Liver (tissue), 3 donors: ENCODE measurements around the gene IFT20.

Experiments used
- EGR1 ChIP-seq, 2 donors: IDR thresholded peaks; 2 replicates each; pipeline ENCODE4 v1.6.1; 2016 to 2018; ENCODE audit warnings: antibody characterized with exemption in 2 of 2, low read depth in 2 of 2
- GABPA ChIP-seq, 2 donors: IDR thresholded peaks in 1 of 2; conservative IDR thresholded peaks in 1 of 2; 2 replicates each; pipeline ENCODE4 v1.6.1; 2016; ENCODE audit warnings: antibody characterized with exemption in 2 of 2, mild to moderate bottlenecking in 1 of 2, moderate library complexity in 1 of 2
- JUND ChIP-seq, 2 donors: IDR thresholded peaks; 2 replicates each; pipeline ENCODE4 v1.6.1; 2016; ENCODE audit warnings: antibody characterized with exemption in 2 of 2
- RXRA ChIP-seq, 2 donors: IDR thresholded peaks; 2 replicates each; pipeline ENCODE4 v1.6.1; 2017 to 2018; ENCODE audit warnings: antibody characterized with exemption in 2 of 2, mild to moderate bottlenecking in 1 of 2
- SP1 ChIP-seq: IDR thresholded peaks from 2 replicates; pipeline ENCODE4 v1.6.1; 2018; ENCODE audit warnings: antibody characterized with exemption, mild to moderate bottlenecking
- TAF1 ChIP-seq: conservative IDR thresholded peaks from 2 replicates; pipeline ENCODE4 v1.6.1; 2016; ENCODE audit warnings: antibody characterized with exemption, mild to moderate bottlenecking
- YY1 ChIP-seq: IDR thresholded peaks from 2 replicates; pipeline ENCODE4 v1.6.1; 2016; ENCODE audit warnings: antibody characterized with exemption, mild to moderate bottlenecking
- TF ChIP-seq, protein P1 (sequence below): fragments of 150-350 bp; IDR thresholded peaks from 2 replicates; pipeline ENCODE4 v1.5.1; 2017; ENCODE audit warnings: improper control_type of control experiment, low read depth, low read length; ENCODE audit not compliant: missing input control
- TF ChIP-seq, protein P2 (sequence below): IDR thresholded peaks from 2 replicates; pipeline ENCODE4 v1.6.1; 2016; ENCODE audit warnings: antibody characterized with exemption, mild to moderate bottlenecking
- TF ChIP-seq, protein P3 (sequence below): IDR thresholded peaks from 2 replicates; pipeline ENCODE4 v1.6.1; 2016; ENCODE audit warnings: antibody characterized with exemption
- TF ChIP-seq, protein P4 (sequence below): IDR thresholded peaks from 2 replicates; pipeline ENCODE4 v1.6.1; 2016; ENCODE audit warnings: antibody characterized with exemption
- TF ChIP-seq, protein P5 (sequence below): IDR thresholded peaks from 2 replicates; pipeline ENCODE4 v1.6.1; 2016; ENCODE audit warnings: antibody characterized with exemption
- donor health status: healthy.
- donor health status: healthy.

DNA sequence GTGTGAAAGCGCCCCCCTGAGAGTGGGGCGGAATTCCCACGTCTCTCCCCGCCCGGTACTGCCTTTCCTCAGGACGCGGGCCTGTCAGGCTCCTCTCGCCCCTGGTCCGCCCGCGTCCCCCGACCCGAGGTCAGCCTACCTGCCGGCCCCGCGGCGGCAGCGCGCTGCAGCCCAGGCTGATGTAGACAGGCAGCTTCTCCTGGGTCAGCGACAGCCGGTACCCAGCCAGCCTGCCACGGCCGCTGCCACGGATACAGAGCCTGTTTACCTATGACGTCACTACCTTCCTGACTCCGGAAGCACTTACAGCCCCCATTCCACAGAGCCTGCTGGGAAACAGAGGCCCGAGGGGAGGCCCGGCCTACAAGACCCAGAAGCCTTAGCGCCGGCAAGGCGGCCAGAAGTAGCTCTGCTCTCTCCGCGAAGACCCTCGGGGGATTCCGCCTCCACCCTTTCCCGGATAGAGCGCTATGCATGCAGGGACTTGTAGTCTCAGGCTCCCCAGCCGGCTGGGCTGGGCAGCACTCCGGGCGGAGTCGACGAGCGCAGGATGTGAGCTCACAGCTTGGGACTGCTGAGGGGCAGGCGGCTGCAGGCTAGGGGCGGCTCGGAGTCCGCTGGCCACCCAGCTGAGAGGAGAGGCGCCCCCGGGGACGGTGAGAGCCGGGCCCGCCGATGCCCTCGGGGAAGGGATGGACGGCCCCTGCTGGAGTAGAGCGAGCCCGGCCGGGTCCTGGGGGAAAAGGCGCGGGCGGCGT lies at the start of gene IFT20, which contains the start of gene TNFAIP1:
- TF ChIP-seq RXRA (IDR thresholded peaks at IDR 0.05) (peak; percentile 56 to 59), TAF1 (peak; percentile 55), SP1 (peak; percentile 87), GABPA (IDR thresholded peaks at IDR 0.05 in 1 of 2, conservative IDR thresholded peaks at IDR 0.05 in 1 of 2) (peak; percentile 88 to 98), YY1 (peak; percentile 92), EGR1 (IDR thresholded peaks at IDR 0.05; ENCODE audit: low read depth in 2 of 2) (peak; percentile 13 to 60), JUND (IDR thresholded peaks at IDR 0.05) (peak; percentile 87 to 90)
- TF ChIP-seq, protein P1, sequence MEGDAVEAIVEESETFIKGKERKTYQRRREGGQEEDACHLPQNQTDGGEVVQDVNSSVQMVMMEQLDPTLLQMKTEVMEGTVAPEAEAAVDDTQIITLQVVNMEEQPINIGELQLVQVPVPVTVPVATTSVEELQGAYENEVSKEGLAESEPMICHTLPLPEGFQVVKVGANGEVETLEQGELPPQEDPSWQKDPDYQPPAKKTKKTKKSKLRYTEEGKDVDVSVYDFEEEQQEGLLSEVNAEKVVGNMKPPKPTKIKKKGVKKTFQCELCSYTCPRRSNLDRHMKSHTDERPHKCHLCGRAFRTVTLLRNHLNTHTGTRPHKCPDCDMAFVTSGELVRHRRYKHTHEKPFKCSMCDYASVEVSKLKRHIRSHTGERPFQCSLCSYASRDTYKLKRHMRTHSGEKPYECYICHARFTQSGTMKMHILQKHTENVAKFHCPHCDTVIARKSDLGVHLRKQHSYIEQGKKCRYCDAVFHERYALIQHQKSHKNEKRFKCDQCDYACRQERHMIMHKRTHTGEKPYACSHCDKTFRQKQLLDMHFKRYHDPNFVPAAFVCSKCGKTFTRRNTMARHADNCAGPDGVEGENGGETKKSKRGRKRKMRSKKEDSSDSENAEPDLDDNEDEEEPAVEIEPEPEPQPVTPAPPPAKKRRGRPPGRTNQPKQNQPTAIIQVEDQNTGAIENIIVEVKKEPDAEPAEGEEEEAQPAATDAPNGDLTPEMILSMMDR, result no peak
- TF ChIP-seq, protein P2, sequence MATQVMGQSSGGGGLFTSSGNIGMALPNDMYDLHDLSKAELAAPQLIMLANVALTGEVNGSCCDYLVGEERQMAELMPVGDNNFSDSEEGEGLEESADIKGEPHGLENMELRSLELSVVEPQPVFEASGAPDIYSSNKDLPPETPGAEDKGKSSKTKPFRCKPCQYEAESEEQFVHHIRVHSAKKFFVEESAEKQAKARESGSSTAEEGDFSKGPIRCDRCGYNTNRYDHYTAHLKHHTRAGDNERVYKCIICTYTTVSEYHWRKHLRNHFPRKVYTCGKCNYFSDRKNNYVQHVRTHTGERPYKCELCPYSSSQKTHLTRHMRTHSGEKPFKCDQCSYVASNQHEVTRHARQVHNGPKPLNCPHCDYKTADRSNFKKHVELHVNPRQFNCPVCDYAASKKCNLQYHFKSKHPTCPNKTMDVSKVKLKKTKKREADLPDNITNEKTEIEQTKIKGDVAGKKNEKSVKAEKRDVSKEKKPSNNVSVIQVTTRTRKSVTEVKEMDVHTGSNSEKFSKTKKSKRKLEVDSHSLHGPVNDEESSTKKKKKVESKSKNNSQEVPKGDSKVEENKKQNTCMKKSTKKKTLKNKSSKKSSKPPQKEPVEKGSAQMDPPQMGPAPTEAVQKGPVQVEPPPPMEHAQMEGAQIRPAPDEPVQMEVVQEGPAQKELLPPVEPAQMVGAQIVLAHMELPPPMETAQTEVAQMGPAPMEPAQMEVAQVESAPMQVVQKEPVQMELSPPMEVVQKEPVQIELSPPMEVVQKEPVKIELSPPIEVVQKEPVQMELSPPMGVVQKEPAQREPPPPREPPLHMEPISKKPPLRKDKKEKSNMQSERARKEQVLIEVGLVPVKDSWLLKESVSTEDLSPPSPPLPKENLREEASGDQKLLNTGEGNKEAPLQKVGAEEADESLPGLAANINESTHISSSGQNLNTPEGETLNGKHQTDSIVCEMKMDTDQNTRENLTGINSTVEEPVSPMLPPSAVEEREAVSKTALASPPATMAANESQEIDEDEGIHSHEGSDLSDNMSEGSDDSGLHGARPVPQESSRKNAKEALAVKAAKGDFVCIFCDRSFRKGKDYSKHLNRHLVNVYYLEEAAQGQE, result peak; percentile 84
- TF ChIP-seq, protein P3, sequence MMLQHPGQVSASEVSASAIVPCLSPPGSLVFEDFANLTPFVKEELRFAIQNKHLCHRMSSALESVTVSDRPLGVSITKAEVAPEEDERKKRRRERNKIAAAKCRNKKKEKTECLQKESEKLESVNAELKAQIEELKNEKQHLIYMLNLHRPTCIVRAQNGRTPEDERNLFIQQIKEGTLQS, result peak; percentile 43
- TF ChIP-seq, protein P4, sequence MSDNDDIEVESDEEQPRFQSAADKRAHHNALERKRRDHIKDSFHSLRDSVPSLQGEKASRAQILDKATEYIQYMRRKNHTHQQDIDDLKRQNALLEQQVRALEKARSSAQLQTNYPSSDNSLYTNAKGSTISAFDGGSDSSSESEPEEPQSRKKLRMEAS, result peak; percentile 74
- TF ChIP-seq, protein P5, sequence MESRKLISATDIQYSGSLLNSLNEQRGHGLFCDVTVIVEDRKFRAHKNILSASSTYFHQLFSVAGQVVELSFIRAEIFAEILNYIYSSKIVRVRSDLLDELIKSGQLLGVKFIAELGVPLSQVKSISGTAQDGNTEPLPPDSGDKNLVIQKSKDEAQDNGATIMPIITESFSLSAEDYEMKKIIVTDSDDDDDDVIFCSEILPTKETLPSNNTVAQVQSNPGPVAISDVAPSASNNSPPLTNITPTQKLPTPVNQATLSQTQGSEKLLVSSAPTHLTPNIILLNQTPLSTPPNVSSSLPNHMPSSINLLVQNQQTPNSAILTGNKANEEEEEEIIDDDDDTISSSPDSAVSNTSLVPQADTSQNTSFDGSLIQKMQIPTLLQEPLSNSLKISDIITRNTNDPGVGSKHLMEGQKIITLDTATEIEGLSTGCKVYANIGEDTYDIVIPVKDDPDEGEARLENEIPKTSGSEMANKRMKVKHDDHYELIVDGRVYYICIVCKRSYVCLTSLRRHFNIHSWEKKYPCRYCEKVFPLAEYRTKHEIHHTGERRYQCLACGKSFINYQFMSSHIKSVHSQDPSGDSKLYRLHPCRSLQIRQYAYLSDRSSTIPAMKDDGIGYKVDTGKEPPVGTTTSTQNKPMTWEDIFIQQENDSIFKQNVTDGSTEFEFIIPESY, result peak; percentile 94
